Measurements from ENCODE around the gene ARHGDIA.
"Not testable (repeated sequence)": the region's sequence is repeated elsewhere in the genome, so short reads cannot be mapped to it uniquely, and the experiment has no call there.

The ARHGDIA gene

DNA sequence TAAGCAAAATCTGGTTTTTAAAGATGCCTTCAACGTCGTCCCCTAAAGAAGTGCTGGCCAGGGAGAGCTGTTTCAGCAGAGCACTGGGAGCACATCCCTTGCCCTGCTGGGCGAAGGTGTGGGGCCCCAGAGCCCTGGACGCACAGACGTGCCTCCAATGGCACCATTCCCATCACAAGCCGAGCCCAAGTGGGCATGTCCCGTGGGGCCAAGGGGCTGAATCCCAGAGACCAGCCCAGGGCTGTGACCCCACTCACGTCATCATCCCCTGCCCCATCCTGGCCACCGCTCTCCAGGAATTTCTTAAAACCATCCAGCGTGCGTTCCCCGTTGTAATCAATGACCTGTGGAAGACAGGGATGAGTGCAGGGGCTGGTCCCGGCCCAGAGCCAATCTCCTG, 26.2 kb downstream of the ARHGDIA start:
- H3K27me3 ChIP-seq (ENCODE audit: control insufficient read depth, insufficient read depth, low read length) = no peaks in the 10 kb centered on the region
- H3K9ac ChIP-seq (ENCODE audit: low read length) = no peak overlapping the region
- H3K4me1 ChIP-seq (ENCODE audit: control insufficient read depth, insufficient read depth, low read length) = peaks cover 8% of the 10 kb centered on the region; the same call in 1 of the 2 replicates
- no peaks in the 10 kb centered on the region for H3K9me3 ChIP-seq (ENCODE audit: control insufficient read depth, insufficient read depth, low read depth, low read length)
- H3K36me3 ChIP-seq (ENCODE audit: control insufficient read depth, insufficient read depth, low read length) = peaks cover 61% of the 10 kb centered on the region
- H3K4me3 ChIP-seq (ENCODE audit: low read depth, low read length) = no peak overlapping the region
- H3K27ac ChIP-seq (ENCODE audit: low read depth, low read length) = no peak overlapping the region

DNA sequence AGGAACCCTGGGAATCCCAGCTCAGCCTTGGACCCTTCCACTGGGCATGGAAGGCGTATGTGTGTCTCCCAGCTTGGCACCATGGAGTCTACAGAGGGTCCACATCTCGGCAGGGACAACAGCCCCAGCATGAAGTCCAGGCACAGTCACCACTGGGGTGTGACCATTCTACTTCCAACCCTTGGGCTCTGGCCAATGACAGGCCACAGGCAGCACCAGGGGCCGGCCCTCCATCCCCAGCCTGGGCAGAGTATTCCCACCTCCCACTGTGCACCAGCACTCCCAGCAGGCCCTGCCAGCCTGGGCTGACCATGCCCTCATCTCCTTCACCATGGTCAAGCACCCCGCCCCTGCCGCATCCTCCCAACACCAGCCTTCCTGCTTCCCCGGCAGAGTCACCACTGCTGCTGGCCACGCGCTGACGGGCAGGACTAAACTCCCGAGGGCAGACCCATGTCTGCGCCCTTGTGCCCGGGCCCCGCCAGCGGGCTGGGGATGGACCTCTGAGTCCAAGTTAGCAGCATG, 26.7 kb downstream of the ARHGDIA start:
- Histone ChIP-seq H3K27ac (ENCODE audit: low read depth, low read length) (no peak overlapping the region), H3K9me3 (ENCODE audit: control insufficient read depth, insufficient read depth, low read depth, low read length) (no peaks in the 10 kb centered on the region), H3K4me3 (ENCODE audit: low read depth, low read length) (no peak overlapping the region), H3K27me3 (ENCODE audit: control insufficient read depth, insufficient read depth, low read length) (no peaks in the 10 kb centered on the region), H3K9ac (ENCODE audit: low read length) (no peak overlapping the region), H3K36me3 (ENCODE audit: control insufficient read depth, insufficient read depth, low read length) (peaks cover 61% of the 10 kb centered on the region), H3K4me1 (ENCODE audit: control insufficient read depth, insufficient read depth, low read length) (peaks cover 8% of the 10 kb centered on the region; the same call in 1 of the 2 replicates)

DNA sequence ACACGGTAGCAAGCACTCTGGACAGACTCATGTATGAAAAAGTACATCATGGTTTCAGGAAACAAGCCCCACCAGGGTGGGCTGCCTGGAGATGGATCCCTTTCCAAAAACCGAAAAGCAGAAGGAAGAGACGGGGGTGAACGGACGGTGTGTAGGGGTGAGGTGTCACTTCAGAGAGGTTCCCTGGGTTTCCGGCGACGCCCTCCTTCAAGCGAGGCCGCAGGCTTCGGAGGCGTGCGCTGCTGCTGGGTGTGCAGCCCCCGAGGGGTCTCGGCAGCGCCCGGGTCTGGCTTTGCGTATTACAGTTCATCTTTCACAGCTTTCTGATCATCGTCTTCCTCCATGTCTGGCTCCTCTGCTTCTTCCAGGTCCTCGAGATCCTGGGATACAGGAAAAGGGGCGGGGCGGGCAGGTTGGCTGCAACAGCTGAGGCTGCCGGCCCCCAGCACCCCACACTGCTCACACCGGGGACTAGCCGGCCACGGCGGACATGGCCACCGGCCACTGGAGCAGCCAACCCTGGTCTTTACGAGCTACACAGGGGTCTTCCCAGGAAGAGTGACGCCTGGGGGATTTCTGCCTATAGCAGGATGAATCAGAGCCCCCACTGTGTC, 27.3 kb downstream of the ARHGDIA start:
- peaks cover 58% of the 10 kb centered on the region for H3K36me3 ChIP-seq (ENCODE audit: control insufficient read depth, insufficient read depth, low read length)
- H3K4me1 ChIP-seq (ENCODE audit: control insufficient read depth, insufficient read depth, low read length) = peaks cover 12% of the 10 kb centered on the region; the same call in 1 of the 2 replicates
- no peak overlapping the region for H3K4me3 ChIP-seq (ENCODE audit: low read depth, low read length)
- no peaks in the 10 kb centered on the region for H3K9me3 ChIP-seq (ENCODE audit: control insufficient read depth, insufficient read depth, low read depth, low read length)
- no peak overlapping the region for H3K27ac ChIP-seq (ENCODE audit: low read depth, low read length)
- no peaks in the 10 kb centered on the region for H3K27me3 ChIP-seq (ENCODE audit: control insufficient read depth, insufficient read depth, low read length)
- H3K9ac ChIP-seq (ENCODE audit: low read length) = no peak overlapping the region

DNA sequence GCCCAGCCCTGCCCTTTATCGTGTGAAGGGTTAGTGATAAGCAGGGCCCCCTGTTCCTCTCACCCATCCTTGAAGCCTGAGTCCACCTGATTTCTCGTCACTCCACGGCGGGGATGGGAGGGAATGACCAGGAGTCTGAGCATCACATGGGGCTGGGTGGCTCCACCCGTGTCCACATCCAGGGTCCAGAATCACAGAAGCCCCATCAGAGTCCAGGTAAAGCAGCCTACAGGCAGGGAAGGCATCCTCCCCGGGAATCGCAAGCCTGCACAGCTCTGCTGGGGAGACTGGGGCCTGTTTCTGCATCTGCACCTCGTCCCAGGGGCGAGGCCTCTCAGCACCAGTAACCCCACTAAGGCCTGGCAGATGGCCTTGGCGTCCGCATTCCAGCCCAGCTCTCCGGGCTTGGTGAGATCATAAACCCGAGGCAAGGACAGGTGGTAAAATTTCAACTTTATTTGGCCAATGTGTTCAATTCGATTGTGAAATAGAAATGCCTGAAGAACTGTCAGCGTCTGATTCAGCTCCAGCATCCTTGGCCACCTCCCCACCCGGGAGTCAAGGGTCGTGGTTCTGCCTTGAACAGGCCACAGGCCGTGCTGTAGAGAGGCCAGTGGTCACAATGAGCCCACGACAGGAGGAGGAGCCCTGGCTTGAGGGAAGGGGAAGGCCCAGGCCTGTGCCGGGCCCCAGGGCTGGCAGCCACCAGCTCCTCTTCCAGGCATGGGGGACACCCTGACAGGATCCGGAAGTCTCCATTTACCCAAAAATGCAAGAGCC, 28.2 kb downstream of the ARHGDIA start:
- H3K9ac ChIP-seq (ENCODE audit: low read length) = no peak overlapping the region
- no peaks in the 10 kb centered on the region for H3K9me3 ChIP-seq (ENCODE audit: control insufficient read depth, insufficient read depth, low read depth, low read length)
- H3K36me3 ChIP-seq (ENCODE audit: control insufficient read depth, insufficient read depth, low read length) = peaks cover 54% of the 10 kb centered on the region
- H3K4me3 ChIP-seq (ENCODE audit: low read depth, low read length) = no peak overlapping the region
- H3K27me3 ChIP-seq (ENCODE audit: control insufficient read depth, insufficient read depth, low read length) = no peaks in the 10 kb centered on the region
- H3K27ac ChIP-seq (ENCODE audit: low read depth, low read length) = no peak overlapping the region
- peaks cover 14% of the 10 kb centered on the region; the same call in 1 of the 2 replicates for H3K4me1 ChIP-seq (ENCODE audit: control insufficient read depth, insufficient read depth, low read length)

DNA sequence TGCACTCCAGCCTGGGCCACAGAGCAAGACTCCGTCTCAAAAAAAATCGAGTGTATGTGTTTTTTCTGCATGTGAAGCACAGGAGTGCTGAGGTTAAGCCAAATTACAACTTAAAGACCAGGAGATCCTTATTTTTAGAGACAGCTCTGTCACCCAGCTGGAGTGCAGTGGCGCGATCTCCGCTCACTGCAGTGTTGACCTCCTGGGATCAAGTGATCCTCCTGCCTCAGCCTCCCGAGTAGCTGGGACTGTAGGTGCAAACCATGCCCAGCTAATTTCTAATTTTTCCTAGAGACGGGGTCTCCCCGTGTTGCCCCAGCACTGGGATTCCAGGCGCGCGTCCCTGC, 28.8 kb downstream of the ARHGDIA start:
- peaks cover 14% of the 10 kb centered on the region; the same call in 1 of the 2 replicates for H3K4me1 ChIP-seq (ENCODE audit: control insufficient read depth, insufficient read depth, low read length)
- H3K4me3 ChIP-seq (ENCODE audit: low read depth, low read length) = no peak overlapping the region
- no peak overlapping the region for H3K9ac ChIP-seq (ENCODE audit: low read length)
- H3K36me3 ChIP-seq (ENCODE audit: control insufficient read depth, insufficient read depth, low read length) = peaks cover 51% of the 10 kb centered on the region
- H3K9me3 ChIP-seq (ENCODE audit: control insufficient read depth, insufficient read depth, low read depth, low read length) = no peaks in the 10 kb centered on the region
- no peak overlapping the region for H3K27ac ChIP-seq (ENCODE audit: low read depth, low read length)
- no peaks in the 10 kb centered on the region for H3K27me3 ChIP-seq (ENCODE audit: control insufficient read depth, insufficient read depth, low read length)

DNA sequence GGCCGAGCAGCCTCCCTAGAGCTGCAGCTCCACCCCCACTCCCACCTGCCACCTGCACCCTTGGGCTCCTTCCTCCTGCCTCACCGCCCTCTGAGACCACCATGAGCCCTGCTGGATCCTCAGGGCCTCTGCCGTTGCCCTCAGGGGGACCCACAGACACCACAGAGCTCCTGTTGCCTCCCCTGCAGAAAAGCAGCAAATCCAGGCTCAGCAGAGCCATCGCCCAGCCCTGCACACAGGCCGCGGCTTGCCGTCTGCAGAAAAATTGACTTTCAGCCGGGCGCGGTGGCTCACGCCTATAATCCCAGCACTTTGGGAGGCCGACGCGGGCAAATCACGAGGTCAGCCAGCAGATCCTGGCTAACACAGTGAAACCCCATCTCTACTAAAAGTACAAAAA, 29.3 kb downstream of the ARHGDIA start:
- no peaks in the 10 kb centered on the region for H3K9me3 ChIP-seq (ENCODE audit: control insufficient read depth, insufficient read depth, low read depth, low read length)
- no peak overlapping the region for H3K27ac ChIP-seq (ENCODE audit: low read depth, low read length)
- peaks cover 46% of the 10 kb centered on the region for H3K36me3 ChIP-seq (ENCODE audit: control insufficient read depth, insufficient read depth, low read length)
- H3K4me1 ChIP-seq (ENCODE audit: control insufficient read depth, insufficient read depth, low read length) = peaks cover 14% of the 10 kb centered on the region; the same call in 1 of the 2 replicates
- H3K9ac ChIP-seq (ENCODE audit: low read length) = no peak overlapping the region
- no peaks in the 10 kb centered on the region for H3K27me3 ChIP-seq (ENCODE audit: control insufficient read depth, insufficient read depth, low read length)
- no peak overlapping the region for H3K4me3 ChIP-seq (ENCODE audit: low read depth, low read length)

DNA sequence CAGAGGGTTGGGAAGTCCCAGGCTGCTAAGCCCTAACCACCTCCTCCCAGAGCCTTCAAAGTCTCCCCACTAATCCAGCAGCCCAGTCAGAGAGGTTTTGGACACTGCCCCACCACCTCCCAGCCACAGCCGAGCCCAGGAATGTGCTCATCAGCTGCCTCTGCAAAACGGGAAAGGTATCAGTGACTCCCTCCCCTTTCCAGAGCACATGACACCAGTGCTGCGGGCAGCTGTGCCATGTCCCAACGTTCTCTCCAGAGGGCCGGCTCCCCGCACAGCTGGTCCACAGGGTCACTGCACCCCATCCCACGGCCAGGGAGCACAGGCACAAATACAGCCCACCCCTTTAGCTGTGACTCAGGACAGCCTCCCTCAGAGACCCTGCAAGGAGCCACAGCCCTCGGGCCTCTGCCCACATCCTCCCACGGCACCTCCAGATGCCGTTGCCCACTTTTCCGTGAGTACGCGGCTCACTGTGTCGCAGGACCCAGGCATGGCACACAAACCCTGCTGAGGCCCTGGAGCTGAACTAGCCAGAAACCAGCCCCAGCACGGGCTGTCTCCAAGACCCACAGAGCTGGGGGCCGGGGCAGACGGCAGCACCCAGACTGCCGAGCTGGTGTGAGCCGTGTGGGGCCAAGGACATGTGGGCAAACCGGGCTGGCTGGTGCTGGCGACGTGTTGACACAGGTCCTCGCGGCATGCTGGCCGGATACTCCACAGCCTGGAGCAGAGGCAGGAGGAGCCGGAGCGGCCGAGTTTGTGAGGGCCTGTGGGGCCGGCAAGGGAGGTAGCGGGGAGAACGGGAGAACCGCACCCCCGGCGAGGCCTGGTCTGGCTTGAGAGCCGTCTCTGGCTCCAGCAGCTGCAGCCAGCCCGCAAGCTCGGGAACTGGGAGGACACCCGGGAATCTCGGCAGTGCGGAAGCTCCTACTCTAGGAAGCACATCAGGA, 30.0 kb downstream of the ARHGDIA start:
- Histone ChIP-seq H3K4me1 (ENCODE audit: control insufficient read depth, insufficient read depth, low read length) (peaks cover 14% of the 10 kb centered on the region; the same call in 1 of the 2 replicates), H3K4me3 (ENCODE audit: low read depth, low read length) (no peak overlapping the region), H3K27ac (ENCODE audit: low read depth, low read length) (no peak overlapping the region)

DNA sequence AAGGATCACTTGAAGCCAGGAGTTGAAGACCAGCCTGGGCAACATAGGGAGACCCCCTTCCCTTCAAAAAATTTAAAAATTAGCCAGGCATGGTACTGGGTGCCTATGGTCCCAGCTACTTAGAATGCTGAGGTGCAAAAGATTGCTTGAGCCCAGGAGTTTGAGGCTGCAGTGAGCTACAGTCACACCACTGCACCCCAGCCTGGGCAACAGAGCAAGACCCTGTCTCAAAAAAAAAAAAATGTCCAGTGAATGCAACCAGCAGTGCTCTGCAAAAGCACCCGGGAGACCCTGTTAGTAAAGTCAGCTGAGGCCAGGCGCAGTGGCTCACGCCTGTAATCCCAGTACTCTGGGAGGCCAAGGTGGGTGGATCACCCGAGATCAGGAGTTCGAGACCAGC, 31.1 kb downstream of the ARHGDIA start:
- not testable (repeated sequence) for H3K9me3 ChIP-seq (ENCODE audit: control insufficient read depth, insufficient read depth, low read depth, low read length); H3K27me3 ChIP-seq (ENCODE audit: control insufficient read depth, insufficient read depth, low read length); H3K4me3 ChIP-seq (ENCODE audit: low read depth, low read length); H3K9ac ChIP-seq (ENCODE audit: low read length); H3K27ac ChIP-seq (ENCODE audit: low read depth, low read length)
- peaks cover 14% of the 10 kb centered on the region; the same call in 1 of the 2 replicates for H3K4me1 ChIP-seq (ENCODE audit: control insufficient read depth, insufficient read depth, low read length)
- peaks cover 28% of the 10 kb centered on the region for H3K36me3 ChIP-seq (ENCODE audit: control insufficient read depth, insufficient read depth, low read length)

More for the DNA sequence above, 30.0 kb downstream of the ARHGDIA start:
- H3K36me3 ChIP-seq (ENCODE audit: control insufficient read depth, insufficient read depth, low read length) = peaks cover 39% of the 10 kb centered on the region
- H3K9me3 ChIP-seq (ENCODE audit: control insufficient read depth, insufficient read depth, low read depth, low read length) = no peaks in the 10 kb centered on the region
- H3K9ac ChIP-seq (ENCODE audit: low read length) = peak overlapping the region; percentile 5
- H3K27me3 ChIP-seq (ENCODE audit: control insufficient read depth, insufficient read depth, low read length) = no peaks in the 10 kb centered on the region

DNA sequence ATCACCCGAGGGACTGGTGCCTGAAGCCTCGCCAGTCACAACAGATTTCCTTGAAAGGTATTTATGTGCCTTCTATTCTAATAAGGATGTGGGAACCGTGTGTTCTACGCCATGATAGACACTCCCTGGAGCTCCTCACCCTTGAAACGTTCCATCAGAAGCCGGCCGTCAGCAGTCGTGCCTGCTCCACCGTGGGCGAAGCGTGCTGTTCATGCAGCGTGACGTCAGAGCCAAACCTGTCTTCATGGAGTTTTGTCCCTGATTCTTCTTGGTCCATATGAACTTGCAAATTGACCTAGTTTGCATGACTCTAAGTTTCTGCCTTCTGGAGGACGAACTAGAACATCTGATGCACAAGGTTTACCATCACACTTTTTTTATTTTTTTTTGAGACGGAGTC, 31.8 kb downstream of the ARHGDIA start:
- H3K27ac ChIP-seq (ENCODE audit: low read depth, low read length) = no peak overlapping the region
- H3K9ac ChIP-seq (ENCODE audit: low read length) = no peak overlapping the region
- peaks cover 14% of the 10 kb centered on the region; the same call in 1 of the 2 replicates for H3K4me1 ChIP-seq (ENCODE audit: control insufficient read depth, insufficient read depth, low read length)
- no peaks in the 10 kb centered on the region for H3K9me3 ChIP-seq (ENCODE audit: control insufficient read depth, insufficient read depth, low read depth, low read length)
- H3K36me3 ChIP-seq (ENCODE audit: control insufficient read depth, insufficient read depth, low read length) = peaks cover 21% of the 10 kb centered on the region
- H3K4me3 ChIP-seq (ENCODE audit: low read depth, low read length) = no peak overlapping the region
- H3K27me3 ChIP-seq (ENCODE audit: control insufficient read depth, insufficient read depth, low read length) = no peaks in the 10 kb centered on the region

DNA sequence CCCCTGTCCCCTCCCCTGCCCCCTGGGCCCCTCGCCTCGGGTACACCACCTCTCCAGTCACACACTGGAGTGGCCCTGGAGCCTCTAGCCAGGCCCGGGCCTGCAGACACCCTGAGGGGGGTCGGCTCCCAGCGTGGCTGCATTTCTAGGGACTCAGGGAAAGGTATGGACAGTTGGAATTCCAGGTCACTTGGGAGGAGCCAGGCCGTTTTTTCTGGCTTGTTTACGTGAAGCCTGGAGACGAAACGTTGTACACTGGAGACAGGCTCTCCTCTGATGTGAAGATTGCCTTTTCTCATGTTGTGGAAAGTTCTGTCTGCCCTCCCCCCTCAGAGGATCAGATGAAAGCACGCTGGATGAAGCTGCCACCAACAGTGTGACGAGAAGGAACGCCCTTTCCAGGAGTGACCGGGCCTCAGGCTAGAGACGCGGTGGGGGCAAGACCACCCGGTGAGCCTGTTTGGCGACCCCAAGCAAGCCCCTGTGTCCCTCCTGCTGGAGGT, 32.3 kb downstream of the ARHGDIA start:
- H3K9ac ChIP-seq (ENCODE audit: low read length) = no peak overlapping the region
- H3K4me3 ChIP-seq (ENCODE audit: low read depth, low read length) = no peak overlapping the region
- H3K27me3 ChIP-seq (ENCODE audit: control insufficient read depth, insufficient read depth, low read length) = no peaks in the 10 kb centered on the region
- no peak overlapping the region for H3K27ac ChIP-seq (ENCODE audit: low read depth, low read length)
- peaks cover 16% of the 10 kb centered on the region; the same call in 1 of the 2 replicates for H3K4me1 ChIP-seq (ENCODE audit: control insufficient read depth, insufficient read depth, low read length)
- peaks cover 16% of the 10 kb centered on the region for H3K36me3 ChIP-seq (ENCODE audit: control insufficient read depth, insufficient read depth, low read length)
- H3K9me3 ChIP-seq (ENCODE audit: control insufficient read depth, insufficient read depth, low read depth, low read length) = no peaks in the 10 kb centered on the region
